ENCODE measurements around the gene FHAD1. TPM values are rescaled to one million over a fixed set of nuclear protein-coding genes. Genes with fewer than 3 reads are reported as not detected.

The FHAD1 gene
- total RNA-seq, 1 donor from 2014 or later: not detected

GRCh38 chr1:15204931-15205330 is 42.1 kb upstream of the FHAD1 start:
- Mint-ChIP-seq H3K4me3 (ENCODE audit: unreplicated experiment) (no peak overlapping the region), H3K27me3 (ENCODE audit: low read depth) (peaks cover 10% of the 10 kb centered on the region), H3K36me3 (ENCODE audit: low read depth) (no peaks in the 10 kb centered on the region), H3K27ac (ENCODE audit: unreplicated experiment) (no peak overlapping the region), H3K9me3 (ENCODE audit: low read depth) (no peaks in the 10 kb centered on the region), H3K4me1 (ENCODE audit: low read depth) (peaks cover 27% of the 10 kb centered on the region)
- DNase-seq (ENCODE audit: low spot score): no peak
- TF ChIP-seq CTCF (IDR thresholded peaks at IDR 0.05): no peak

GRCh38 chr1:15205586-15206346 is 41.3 kb upstream of the FHAD1 start:
- no peak for TF ChIP-seq CTCF (IDR thresholded peaks at IDR 0.05)
- Mint-ChIP-seq H3K27me3 (ENCODE audit: low read depth) (peaks cover 10% of the 10 kb centered on the region), H3K4me1 (ENCODE audit: low read depth) (peaks cover 30% of the 10 kb centered on the region), H3K9me3 (ENCODE audit: low read depth) (no peaks in the 10 kb centered on the region), H3K4me3 (ENCODE audit: unreplicated experiment) (no peak overlapping the region), H3K36me3 (ENCODE audit: low read depth) (no peaks in the 10 kb centered on the region), H3K27ac (ENCODE audit: unreplicated experiment) (no peak overlapping the region)
- no peak for DNase-seq (ENCODE audit: low spot score)

GRCh38 chr1:15206418-15207030 is 40.5 kb upstream of the FHAD1 start:
- no peaks in the 10 kb centered on the region for H3K36me3 Mint-ChIP-seq (ENCODE audit: low read depth)
- H3K9me3 Mint-ChIP-seq (ENCODE audit: low read depth): no peaks in the 10 kb centered on the region
- peak overlapping the region; percentile 34 for H3K27ac Mint-ChIP-seq (ENCODE audit: unreplicated experiment)
- no peak overlapping the region for H3K4me3 Mint-ChIP-seq (ENCODE audit: unreplicated experiment)
- H3K4me1 Mint-ChIP-seq (ENCODE audit: low read depth): peaks cover 33% of the 10 kb centered on the region
- no peak for TF ChIP-seq CTCF (IDR thresholded peaks at IDR 0.05)
- H3K27me3 Mint-ChIP-seq (ENCODE audit: low read depth): peaks cover 10% of the 10 kb centered on the region
- no peak for DNase-seq (ENCODE audit: low spot score)

- H3K4me1 Mint-ChIP-seq (ENCODE audit: low read depth): peaks cover 33% of the 10 kb centered on the region
- H3K9me3 Mint-ChIP-seq (ENCODE audit: low read depth): no peaks in the 10 kb centered on the region
- no peaks in the 10 kb centered on the region for H3K36me3 Mint-ChIP-seq (ENCODE audit: low read depth)
- no peak for TF ChIP-seq CTCF (IDR thresholded peaks at IDR 0.05)
- H3K4me3 Mint-ChIP-seq (ENCODE audit: unreplicated experiment): no peak overlapping the region
- H3K27ac Mint-ChIP-seq (ENCODE audit: unreplicated experiment): no peak overlapping the region
- DNase-seq (ENCODE audit: low spot score): no peak
- H3K27me3 Mint-ChIP-seq (ENCODE audit: low read depth): peaks cover 10% of the 10 kb centered on the region
These were observed 39.8 kb upstream of the FHAD1 start for GRCh38 chr1:15207031-15207828.

- no peak overlapping the region for H3K27ac Mint-ChIP-seq (ENCODE audit: unreplicated experiment)
- H3K36me3 Mint-ChIP-seq (ENCODE audit: low read depth): no peaks in the 10 kb centered on the region
- peaks cover 38% of the 10 kb centered on the region for H3K4me1 Mint-ChIP-seq (ENCODE audit: low read depth)
- H3K27me3 Mint-ChIP-seq (ENCODE audit: low read depth): peaks cover 8% of the 10 kb centered on the region
- no peak overlapping the region for H3K4me3 Mint-ChIP-seq (ENCODE audit: unreplicated experiment)
- no peak for TF ChIP-seq CTCF (IDR thresholded peaks at IDR 0.05)
- DNase-seq (ENCODE audit: low spot score): no peak
- no peaks in the 10 kb centered on the region for H3K9me3 Mint-ChIP-seq (ENCODE audit: low read depth)
These were observed 39.1 kb upstream of the FHAD1 start for GRCh38 chr1:15207829-15208429.
